Stimulated activated CD8-positive, alpha-beta memory T cell treated with anti-CD3 and anti-CD28 coated beads, Interleukin-15, amount 100 ng/mL, for 1 hour (primary cell): ENCODE results near the gene THOC7.

ENCODE experiments used
- DNase-seq: peaks from one replicate; pipeline ENCODE4 v3.0.0-alpha.2; 2020; ENCODE audit warnings: low read depth

THOC7 gene

GRCh38 chr3:63842127-63842526, 21.5 kb downstream of the THOC7 start:
- no peak for DNase-seq

GRCh38 chr3:63841704-63842103, 21.9 kb downstream of the THOC7 start:
- no peak for DNase-seq

- no peak for DNase-seq
Observed at GRCh38 chr3:63832395-63832794, 31.2 kb downstream of the THOC7 start.

GRCh38 chr3:63830526-63830925, 33.1 kb downstream of the THOC7 start:
- no peak for DNase-seq

- no peak for DNase-seq
Observed at GRCh38 chr3:63824309-63824708, 39.3 kb downstream of the THOC7 start.

- no peak for DNase-seq
Observed at GRCh38 chr3:63819151-63819398, 44.5 kb downstream of the THOC7 start, which contains the start of gene C3orf49. C3orf49 (plus strand) TSS chr3:63819299; CDS start chr3:63819472, 173 bp downstream.

- DNase-seq, result peak; percentile 38
Observed at GRCh38 chr3:63818282-63819150, 45.1 kb downstream of the THOC7 start.

- DNase-seq, result no peak
Observed at GRCh38 chr3:63817225-63817624, 46.4 kb downstream of the THOC7 start.

GRCh38 chr3:63814237-63814636, 49.4 kb downstream of the THOC7 start:
- DNase-seq, result no peak

- no peak for DNase-seq
Observed at GRCh38 chr3:63809607-63810006, 54.0 kb downstream of the THOC7 start.

- no peak for DNase-seq
Observed at GRCh38 chr3:63808633-63809032, 55.0 kb downstream of the THOC7 start.

GRCh38 chr3:63807961-63808565, 55.5 kb downstream of the THOC7 start:
- DNase-seq, result no peak

- DNase-seq, result no peak
Observed at GRCh38 chr3:63803911-63804310, 59.7 kb downstream of the THOC7 start.

GRCh38 chr3:63800097-63800496, 63.5 kb downstream of the THOC7 start:
- DNase-seq, result no peak

- no peak for DNase-seq
Observed at GRCh38 chr3:63798949-63799348, 64.7 kb downstream of the THOC7 start.

- DNase-seq, result no peak
Observed at GRCh38 chr3:63798544-63798943, 65.1 kb downstream of the THOC7 start.

- no peak for DNase-seq
Observed at GRCh38 chr3:63795438-63795837, 68.2 kb downstream of the THOC7 start.

GRCh38 chr3:63791974-63792373, 71.6 kb downstream of the THOC7 start:
- DNase-seq, result no peak
